Fibroblast of lung (primary cell): ENCODE measurements around the gene KRT75. TPM values are rescaled to one million over a fixed set of nuclear protein-coding genes. Genes with fewer than 3 reads are reported as not detected.

Experiments used
- DNase-seq, 2 donors: peaks; one replicate each; pipeline versions ENCODE4 v3.0.0 to v3.0.0-alpha.2; 2010; ENCODE audit warnings: low read depth in 2 of 2
- H2AFZ ChIP-seq: 2 replicates; pipeline ENCODE4 v1.5.1; 2012; ENCODE audit warnings: low read length, control low read depth, inconsistent platforms
- H3K27ac ChIP-seq: 2 replicates; pipeline ENCODE4 v1.5.1; 2011; ENCODE audit warnings: low read length, control low read depth; ENCODE audit not compliant: insufficient read depth
- H3K27me3 ChIP-seq: 2 replicates; pipeline ENCODE4 v1.5.1; 2011; ENCODE audit warnings: mild to moderate bottlenecking, low read length; ENCODE audit not compliant: control insufficient read depth, insufficient read depth
- H3K36me3 ChIP-seq: 2 replicates; pipeline ENCODE4 v1.5.1; 2011; ENCODE audit warnings: low read length; ENCODE audit not compliant: control insufficient read depth, insufficient read depth
- H3K4me1 ChIP-seq: 2 replicates; pipeline ENCODE4 v1.5.1; 2011; ENCODE audit warnings: low read length; ENCODE audit not compliant: control insufficient read depth, insufficient read depth; ENCODE audit errors: extremely low read depth
- H3K4me2 ChIP-seq: 2 replicates; pipeline ENCODE4 v1.5.1; 2011; ENCODE audit warnings: low read length, control low read depth; ENCODE audit not compliant: insufficient read depth; ENCODE audit errors: extremely low read depth
- H3K4me3 ChIP-seq, 4 experiments: fragments of 200-600 bp in 1 of 4; sonication (generic) in 1 of 4; replicated peaks in 1 of 4; 2 replicates each; pipeline ENCODE4 v1.5.1; 2011 to 2016; ENCODE audit warnings: low read length in 4 of 4, low read depth in 3 of 4, mild to moderate bottlenecking in 3 of 4, control low read depth in 2 of 4, inconsistent platforms in 1 of 4, mixed read lengths in 1 of 4; ENCODE audit not compliant: insufficient read depth in 1 of 4; ENCODE audit errors: control extremely low read depth in 1 of 4
- H3K79me2 ChIP-seq: 2 replicates; pipeline ENCODE4 v1.5.1; 2012; ENCODE audit warnings: mild to moderate bottlenecking, low read length, inconsistent platforms; ENCODE audit not compliant: control insufficient read depth, insufficient read depth
- H3K9ac ChIP-seq: 2 replicates; pipeline ENCODE4 v1.5.1; 2011; ENCODE audit warnings: mild to moderate bottlenecking, low read length, control low read depth; ENCODE audit not compliant: insufficient read depth
- H3K9me3 ChIP-seq: 2 replicates; pipeline ENCODE4 v1.5.1; 2012; ENCODE audit warnings: low read depth, low read length; ENCODE audit not compliant: control insufficient read depth, insufficient read depth
- H4K20me1 ChIP-seq: 2 replicates; pipeline ENCODE4 v1.5.1; 2011; ENCODE audit warnings: low read length; ENCODE audit not compliant: control insufficient read depth, insufficient read depth; ENCODE audit errors: extremely low read depth
- EZH2 ChIP-seq: IDR thresholded peaks from 2 replicates; pipeline ENCODE4 v1.5.1; 2012; ENCODE audit warnings: low read length, control low read depth, mild to moderate bottlenecking; ENCODE audit errors: missing control alignments
- polyA plus RNA-seq, 2 donors: library from polyadenylated mRNA; depleted of rRNA in 1 of 2; stranded (reverse) in 1 of 2; unstranded in 1 of 2; fragments of >200 nt; gene quantifications; 2 replicates each; pipeline ENCODE4 v1.2.1, GENCODE V29; 2011 to 2012; ENCODE audit warnings: missing spikeins in 1 of 2
- total RNA-seq: library from RNA; depleted of rRNA; stranded (reverse); fragments of >200 nt; gene quantifications from 2 replicates; pipeline ENCODE4 v1.2.1, GENCODE V29; 2014
- TF ChIP-seq, protein P1 (sequence below), 2 donors: IDR thresholded peaks in 1 of 2; conservative IDR thresholded peaks in 1 of 2; 1 replicate in 1 of 2; 2 replicates in 1 of 2; pipeline ENCODE4 v1.5.1; 2011 to 2012; ENCODE audit warnings: low read length in 2 of 2, control low read depth in 1 of 2, inconsistent platforms in 1 of 2, low read depth in 1 of 2, mild to moderate bottlenecking in 1 of 2

The KRT75 gene
- total and polyA plus RNA-seq, 2 donors (not counting 1 experiment from before 2014, with no cell fraction given): not detected

DNA sequence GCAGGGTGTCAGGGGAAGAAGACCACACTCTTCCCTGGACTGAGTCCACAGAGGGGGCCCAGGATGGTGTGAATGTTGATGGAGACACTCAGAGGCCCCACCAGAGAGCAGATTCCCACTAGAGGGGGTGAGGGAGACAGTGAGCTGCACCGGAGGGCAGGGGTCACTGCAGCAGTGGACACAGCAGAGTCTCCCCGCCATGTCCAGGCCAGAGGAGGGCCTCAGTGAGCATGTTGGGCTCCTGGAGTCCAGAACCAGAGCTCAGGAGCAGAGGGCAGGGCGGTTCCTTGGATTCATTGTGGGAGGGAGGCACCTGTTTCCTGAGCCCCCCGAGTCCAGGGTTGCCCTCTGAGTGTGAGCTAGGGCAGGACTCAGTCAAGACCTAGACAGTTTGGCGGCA lies 26.3 kb downstream of the KRT75 start:
- H3K36me3 ChIP-seq: no peaks in the 10 kb centered on the region
- H3K27me3 ChIP-seq: peaks cover 7% of the 10 kb centered on the region
- H3K4me1 ChIP-seq: no peaks in the 10 kb centered on the region
- H2AFZ ChIP-seq: no peak overlapping the region
- no peak overlapping the region for H3K4me3 ChIP-seq
- H3K9me3 ChIP-seq: no peaks in the 10 kb centered on the region
- no peaks in the 10 kb centered on the region for H3K79me2 ChIP-seq
- DNase-seq: no peak
- no peaks in the 10 kb centered on the region for H4K20me1 ChIP-seq
- no peak overlapping the region for H3K27ac ChIP-seq
- TF ChIP-seq EZH2: no peak
- TF ChIP-seq, protein P1, sequence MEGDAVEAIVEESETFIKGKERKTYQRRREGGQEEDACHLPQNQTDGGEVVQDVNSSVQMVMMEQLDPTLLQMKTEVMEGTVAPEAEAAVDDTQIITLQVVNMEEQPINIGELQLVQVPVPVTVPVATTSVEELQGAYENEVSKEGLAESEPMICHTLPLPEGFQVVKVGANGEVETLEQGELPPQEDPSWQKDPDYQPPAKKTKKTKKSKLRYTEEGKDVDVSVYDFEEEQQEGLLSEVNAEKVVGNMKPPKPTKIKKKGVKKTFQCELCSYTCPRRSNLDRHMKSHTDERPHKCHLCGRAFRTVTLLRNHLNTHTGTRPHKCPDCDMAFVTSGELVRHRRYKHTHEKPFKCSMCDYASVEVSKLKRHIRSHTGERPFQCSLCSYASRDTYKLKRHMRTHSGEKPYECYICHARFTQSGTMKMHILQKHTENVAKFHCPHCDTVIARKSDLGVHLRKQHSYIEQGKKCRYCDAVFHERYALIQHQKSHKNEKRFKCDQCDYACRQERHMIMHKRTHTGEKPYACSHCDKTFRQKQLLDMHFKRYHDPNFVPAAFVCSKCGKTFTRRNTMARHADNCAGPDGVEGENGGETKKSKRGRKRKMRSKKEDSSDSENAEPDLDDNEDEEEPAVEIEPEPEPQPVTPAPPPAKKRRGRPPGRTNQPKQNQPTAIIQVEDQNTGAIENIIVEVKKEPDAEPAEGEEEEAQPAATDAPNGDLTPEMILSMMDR (conservative IDR thresholded peaks at IDR 0.05 in 1 of 2, IDR thresholded peaks at IDR 0.05 in 1 of 2; ENCODE audit: low read depth in 1 of 2, low read length in 2 of 2): no peak
- no peak overlapping the region for H3K9ac ChIP-seq
- H3K4me2 ChIP-seq: no peak overlapping the region

DNA sequence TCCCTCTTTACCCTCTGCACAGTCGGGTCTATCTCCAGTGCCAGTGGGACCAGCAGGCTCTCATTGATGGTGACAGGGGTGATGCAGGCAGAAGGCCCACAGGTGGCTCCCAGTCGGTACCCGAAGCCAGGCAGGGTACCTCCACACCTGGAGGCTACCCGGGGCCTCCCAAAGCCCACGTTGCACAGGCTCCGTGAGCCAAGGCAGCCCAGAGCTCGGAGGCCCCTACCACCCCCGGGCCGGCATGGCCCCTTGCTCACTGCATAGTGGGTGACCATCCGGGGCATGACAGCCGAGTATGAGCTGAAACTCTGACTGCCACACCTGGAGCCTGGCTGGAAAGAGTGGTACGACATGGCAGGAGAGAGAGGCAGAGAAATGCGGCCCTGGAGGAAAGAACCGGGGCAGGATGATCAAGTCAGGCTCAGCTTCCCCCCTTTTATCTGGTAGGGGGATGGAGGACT lies 28.2 kb downstream of the KRT75 start, which contains the start of gene KRT82:
TSS of gene KRT82 (minus strand) at position 414 of the 464 bp plus-strand sequence. CDS start at position 356, 58 bp downstream.
- no peaks in the 10 kb centered on the region for H3K9me3 ChIP-seq
- peaks cover 7% of the 10 kb centered on the region for H3K27me3 ChIP-seq
- no peaks in the 10 kb centered on the region for H4K20me1 ChIP-seq
- H3K79me2 ChIP-seq: no peaks in the 10 kb centered on the region
- DNase-seq: no peak
- no peak within 1 kb of the TSS for H2AFZ ChIP-seq
- H3K27ac ChIP-seq: no peak within 1 kb of the TSS
- H3K9ac ChIP-seq: no peak within 1 kb of the TSS
- no peak within 1 kb of the TSS for H3K4me2 ChIP-seq
- TF ChIP-seq, protein P1 (conservative IDR thresholded peaks at IDR 0.05 in 1 of 2, IDR thresholded peaks at IDR 0.05 in 1 of 2; ENCODE audit: low read depth in 1 of 2, low read length in 2 of 2): no peak
- no peak for TF ChIP-seq EZH2
- H3K36me3 ChIP-seq: no peaks in the 10 kb centered on the region
- no peak within 1 kb of the TSS for H3K4me3 ChIP-seq
- no peaks in the 10 kb centered on the region for H3K4me1 ChIP-seq

DNA sequence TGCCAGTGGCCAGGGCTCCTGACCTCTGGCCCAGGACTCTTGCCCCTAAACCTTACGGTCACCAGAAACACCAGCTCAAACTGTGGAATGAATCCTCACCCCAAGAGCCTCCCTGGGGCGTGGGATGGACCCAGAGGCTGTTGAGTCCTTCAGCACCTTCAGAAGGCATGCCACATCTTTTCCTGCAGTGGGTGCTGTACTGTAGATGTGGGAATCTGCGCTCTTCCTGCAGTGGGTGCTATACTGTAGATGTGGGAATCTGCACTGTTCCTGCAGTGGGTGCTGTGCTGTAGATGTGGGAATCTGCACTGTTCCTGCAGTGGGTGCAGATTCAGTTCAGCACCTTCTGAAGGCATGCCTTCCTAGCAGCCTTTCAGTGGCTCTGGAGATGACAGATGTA lies 29.2 kb downstream of the KRT75 start:
- no peaks in the 10 kb centered on the region for H3K79me2 ChIP-seq
- H3K36me3 ChIP-seq: no peaks in the 10 kb centered on the region
- H3K4me3 ChIP-seq: no peak overlapping the region
- no peak overlapping the region for H3K4me2 ChIP-seq
- no peaks in the 10 kb centered on the region for H3K4me1 ChIP-seq
- H4K20me1 ChIP-seq: no peaks in the 10 kb centered on the region
- no peak overlapping the region for H2AFZ ChIP-seq
- no peaks in the 10 kb centered on the region for H3K9me3 ChIP-seq
- TF ChIP-seq EZH2: no peak
- TF ChIP-seq, protein P1 (conservative IDR thresholded peaks at IDR 0.05 in 1 of 2, IDR thresholded peaks at IDR 0.05 in 1 of 2; ENCODE audit: low read depth in 1 of 2, low read length in 2 of 2): no peak
- H3K27ac ChIP-seq: no peak overlapping the region
- no peak overlapping the region for H3K9ac ChIP-seq
- peaks cover 7% of the 10 kb centered on the region for H3K27me3 ChIP-seq
- DNase-seq: no peak
